AG10803 (cell line): ENCODE measurements around the gene IL22RA1.

Experiments
- DNase-seq: peaks from one replicate; pipeline ENCODE4 v3.0.0; 2010; ENCODE audit warnings: low read depth
- H3K4me3 ChIP-seq: 2 replicates; pipeline ENCODE4 v1.5.1; 2011; ENCODE audit warnings: mild to moderate bottlenecking, low read length, control low read depth
- TF ChIP-seq, protein P1 (sequence below): conservative IDR thresholded peaks from 2 replicates; pipeline ENCODE4 v1.5.1; 2011; ENCODE audit warnings: mild to moderate bottlenecking, low read length, control low read depth, inconsistent platforms

The IL22RA1 gene

DNA sequence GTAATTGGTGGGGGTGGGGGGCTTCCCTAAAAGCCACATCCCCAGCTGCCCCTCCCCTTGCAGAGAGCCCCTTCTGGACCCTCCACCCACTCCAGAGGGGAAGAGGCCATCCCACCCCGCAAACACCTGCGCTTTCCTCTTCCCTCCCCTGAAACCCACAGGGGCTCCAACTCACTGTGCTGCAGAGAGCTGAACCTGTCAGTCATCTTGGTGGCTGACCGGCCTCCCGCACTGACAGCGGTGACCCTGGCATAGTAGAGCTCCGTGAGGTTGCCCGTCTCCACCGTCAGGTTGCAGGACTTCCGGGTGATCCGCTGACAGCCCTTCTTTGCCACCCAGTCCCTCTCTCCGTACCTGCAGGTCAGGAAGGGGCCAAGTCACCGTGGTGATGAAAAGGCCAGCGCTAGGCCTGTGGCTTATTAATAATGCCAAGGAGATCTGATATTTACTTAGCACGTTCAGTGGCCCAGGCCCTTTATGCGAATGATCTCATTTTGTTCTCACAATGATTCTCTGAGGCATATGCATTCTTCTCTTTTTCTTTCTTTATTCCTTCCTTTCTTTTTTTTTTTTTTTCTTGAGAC lies 5.9 kb downstream of the IL22RA1 start:
- no peak for DNase-seq
- TF ChIP-seq, protein P1, sequence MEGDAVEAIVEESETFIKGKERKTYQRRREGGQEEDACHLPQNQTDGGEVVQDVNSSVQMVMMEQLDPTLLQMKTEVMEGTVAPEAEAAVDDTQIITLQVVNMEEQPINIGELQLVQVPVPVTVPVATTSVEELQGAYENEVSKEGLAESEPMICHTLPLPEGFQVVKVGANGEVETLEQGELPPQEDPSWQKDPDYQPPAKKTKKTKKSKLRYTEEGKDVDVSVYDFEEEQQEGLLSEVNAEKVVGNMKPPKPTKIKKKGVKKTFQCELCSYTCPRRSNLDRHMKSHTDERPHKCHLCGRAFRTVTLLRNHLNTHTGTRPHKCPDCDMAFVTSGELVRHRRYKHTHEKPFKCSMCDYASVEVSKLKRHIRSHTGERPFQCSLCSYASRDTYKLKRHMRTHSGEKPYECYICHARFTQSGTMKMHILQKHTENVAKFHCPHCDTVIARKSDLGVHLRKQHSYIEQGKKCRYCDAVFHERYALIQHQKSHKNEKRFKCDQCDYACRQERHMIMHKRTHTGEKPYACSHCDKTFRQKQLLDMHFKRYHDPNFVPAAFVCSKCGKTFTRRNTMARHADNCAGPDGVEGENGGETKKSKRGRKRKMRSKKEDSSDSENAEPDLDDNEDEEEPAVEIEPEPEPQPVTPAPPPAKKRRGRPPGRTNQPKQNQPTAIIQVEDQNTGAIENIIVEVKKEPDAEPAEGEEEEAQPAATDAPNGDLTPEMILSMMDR: no peak
- no peak overlapping the region for H3K4me3 ChIP-seq

DNA sequence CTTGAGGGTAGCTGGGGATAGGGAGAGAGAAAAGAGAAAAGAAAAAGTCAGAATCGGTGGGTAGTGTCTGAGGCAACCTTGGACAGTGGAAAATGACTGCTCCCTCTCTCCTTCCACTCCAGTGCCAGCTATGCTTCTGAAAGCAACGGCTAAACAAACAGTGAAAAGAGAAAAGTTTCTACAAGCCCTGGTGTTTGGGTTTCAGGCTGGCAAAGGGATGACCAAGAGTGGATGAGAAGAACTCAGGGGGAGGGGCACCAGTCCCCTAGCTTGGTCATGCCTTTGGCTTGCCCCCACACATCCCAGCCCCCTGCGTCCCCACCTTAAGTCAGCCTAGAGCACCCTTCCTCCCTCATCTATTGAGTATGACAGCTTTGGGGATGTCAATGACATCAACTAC lies 8.6 kb downstream of the IL22RA1 start:
- TF ChIP-seq, protein P1: no peak
- no peak for DNase-seq
- no peak overlapping the region for H3K4me3 ChIP-seq

DNA sequence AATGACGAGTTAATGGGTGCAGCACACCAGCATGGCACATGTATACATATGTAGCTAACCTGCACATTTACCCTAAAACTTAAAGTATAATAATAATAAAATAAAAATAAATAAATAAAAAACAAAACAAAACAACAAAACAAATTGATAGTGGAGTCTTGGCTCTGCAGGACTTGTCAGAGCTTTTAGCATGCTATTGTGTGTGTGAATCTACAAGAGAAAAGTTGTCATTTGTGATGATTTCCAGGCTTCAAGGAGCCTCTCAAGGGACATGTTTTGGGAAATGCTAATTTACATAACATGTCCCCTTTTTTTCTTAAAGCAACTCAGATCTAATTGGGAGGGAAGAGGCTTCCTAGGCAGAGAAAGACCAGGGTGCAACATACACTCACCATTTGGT lies 9.1 kb downstream of the IL22RA1 start:
- H3K4me3 ChIP-seq: no peak overlapping the region
- no peak for DNase-seq
- TF ChIP-seq, protein P1: no peak

DNA sequence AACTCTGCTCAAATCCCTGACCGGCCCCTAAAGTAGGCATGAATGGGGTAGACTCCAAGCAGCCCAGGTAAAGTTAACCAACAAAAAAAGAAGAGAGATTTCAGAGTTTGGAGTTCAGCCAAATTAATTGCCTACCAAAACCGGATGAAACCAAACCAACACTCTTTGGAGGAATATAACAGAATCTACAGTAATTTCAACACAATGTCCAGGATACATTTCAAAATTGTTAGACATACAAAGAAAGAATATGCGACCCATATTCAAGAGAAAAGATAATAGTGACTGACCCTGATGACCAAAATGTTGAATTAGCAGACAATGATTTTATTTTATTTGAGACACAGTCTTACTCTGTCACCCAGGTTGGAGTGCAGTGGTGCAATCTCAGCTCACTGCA lies 12.6 kb downstream of the IL22RA1 start:
- no peak for DNase-seq
- no peak overlapping the region for H3K4me3 ChIP-seq
- TF ChIP-seq, protein P1: no peak

DNA sequence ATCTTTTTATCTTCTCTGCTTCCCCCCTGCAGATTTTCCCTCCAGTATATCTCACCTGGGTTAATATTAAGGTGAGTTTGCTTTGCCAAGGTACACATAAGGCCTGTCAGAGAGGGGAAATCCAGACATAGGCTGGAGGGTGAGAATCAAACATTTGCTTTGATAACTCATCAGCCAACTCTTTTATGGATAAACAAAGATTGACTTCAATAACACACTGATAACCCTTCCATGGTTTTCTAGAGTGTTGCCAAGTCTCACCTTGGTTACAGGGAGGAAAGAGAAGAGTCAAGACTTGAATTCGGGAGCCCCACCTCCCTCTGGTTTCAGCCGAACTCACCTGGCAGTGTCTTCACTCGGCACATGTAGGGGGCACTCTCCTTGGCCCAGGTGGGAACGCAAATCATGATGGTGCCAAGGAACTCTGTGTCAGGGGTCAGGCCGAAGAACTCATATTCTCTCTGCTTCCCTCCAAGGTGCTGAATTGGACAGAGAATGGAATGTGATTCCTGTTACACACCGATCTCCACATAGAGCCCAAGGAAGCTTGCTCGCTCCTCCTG lies 15.1 kb downstream of the IL22RA1 start:
- DNase-seq: no peak
- no peak overlapping the region for H3K4me3 ChIP-seq
- TF ChIP-seq, protein P1: no peak

DNA sequence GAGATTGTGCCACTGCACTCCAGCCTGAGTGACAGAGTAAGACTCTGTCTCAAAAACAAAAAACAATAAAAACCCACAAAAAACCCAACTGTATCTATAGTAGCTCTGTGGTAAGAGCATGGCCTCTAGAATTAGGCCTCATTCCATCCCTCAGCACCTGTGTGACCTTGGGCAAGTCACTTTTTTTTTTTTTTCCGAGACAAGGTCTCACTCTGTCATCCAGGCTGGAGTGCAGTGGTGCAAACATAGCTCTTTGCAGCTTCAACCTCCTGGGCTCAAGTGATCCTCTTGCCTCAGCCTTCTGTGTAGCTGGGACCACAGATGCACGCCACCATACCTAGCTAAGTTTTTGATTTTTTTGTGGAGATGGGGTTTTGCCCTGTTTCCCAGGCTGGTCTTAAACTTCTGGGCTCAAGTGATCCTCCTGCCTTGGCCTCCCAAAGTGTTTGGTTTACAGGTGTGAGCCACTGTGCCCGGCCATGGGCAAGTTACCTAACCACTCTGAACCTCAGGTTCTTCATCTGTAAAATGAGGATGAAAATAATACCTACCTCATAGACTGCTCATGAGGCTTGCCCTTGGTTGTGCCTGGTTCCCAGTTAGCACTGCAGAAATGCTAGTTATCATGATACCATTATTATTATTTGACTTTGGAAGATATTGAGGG lies 15.7 kb downstream of the IL22RA1 start:
- no peak for DNase-seq
- H3K4me3 ChIP-seq: no peak overlapping the region
- TF ChIP-seq, protein P1: no peak

DNA sequence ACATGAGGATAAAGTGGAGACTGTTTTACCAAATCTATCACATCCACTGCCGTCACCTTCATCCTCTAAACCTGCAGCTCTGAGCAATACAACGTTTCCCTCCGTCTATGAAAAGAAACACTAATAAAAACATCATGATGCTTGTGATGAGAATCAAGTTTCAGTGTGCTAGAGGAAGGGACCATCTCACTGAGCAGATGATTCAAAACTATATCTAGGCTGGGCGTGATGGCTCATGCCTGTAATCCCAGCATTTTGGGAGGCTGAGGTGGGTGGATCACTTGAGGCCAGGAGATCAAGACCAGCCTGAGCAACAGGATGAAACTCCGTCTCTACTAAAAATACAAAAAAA lies 16.3 kb downstream of the IL22RA1 start:
- TF ChIP-seq, protein P1: no peak
- no peak overlapping the region for H3K4me3 ChIP-seq
- DNase-seq: no peak
